ENCODE results near the gene SETD6.
A peak's percentile ranks its signal among the peaks of the same experiment; 100 is the strongest.
"Not testable (repeated sequence)": the region's sequence is repeated elsewhere in the genome, so short reads cannot be mapped to it uniquely, and the experiment has no call there.

Gene SETD6

GRCh38 chr16:58490065-58490464 lies 25.3 kb upstream of the SETD6 start:
- H3K79me2 ChIP-seq (ENCODE audit: low read length) = no peaks in the 10 kb centered on the region
- H3K27ac ChIP-seq (ENCODE audit: low read length) = no peak overlapping the region
- H3K36me3 ChIP-seq (replicated peaks; ENCODE audit: low read depth, low read length) = no peaks in the 10 kb centered on the region
- no peak overlapping the region for H2AFZ ChIP-seq (ENCODE audit: low read depth, low read length)
- no peak overlapping the region for H3K4me2 ChIP-seq (ENCODE audit: low read length)
- H3K4me1 ChIP-seq (ENCODE audit: low read length) = peaks cover 4% of the 10 kb centered on the region
- no peak overlapping the region for H3K4me3 ChIP-seq (ENCODE audit: low read length)
- peaks cover 5% of the 10 kb centered on the region; the same call in 1 of the 2 replicates for H3K27me3 ChIP-seq (ENCODE audit: low read depth, low read length)
- H4K20me1 ChIP-seq (ENCODE audit: insufficient read depth, low read length) = no peaks in the 10 kb centered on the region
- no peak for TF ChIP-seq EZH2phosphoT487 (IDR thresholded peaks at IDR 0.05; ENCODE audit: low read depth)
- TF ChIP-seq, protein P1, sequence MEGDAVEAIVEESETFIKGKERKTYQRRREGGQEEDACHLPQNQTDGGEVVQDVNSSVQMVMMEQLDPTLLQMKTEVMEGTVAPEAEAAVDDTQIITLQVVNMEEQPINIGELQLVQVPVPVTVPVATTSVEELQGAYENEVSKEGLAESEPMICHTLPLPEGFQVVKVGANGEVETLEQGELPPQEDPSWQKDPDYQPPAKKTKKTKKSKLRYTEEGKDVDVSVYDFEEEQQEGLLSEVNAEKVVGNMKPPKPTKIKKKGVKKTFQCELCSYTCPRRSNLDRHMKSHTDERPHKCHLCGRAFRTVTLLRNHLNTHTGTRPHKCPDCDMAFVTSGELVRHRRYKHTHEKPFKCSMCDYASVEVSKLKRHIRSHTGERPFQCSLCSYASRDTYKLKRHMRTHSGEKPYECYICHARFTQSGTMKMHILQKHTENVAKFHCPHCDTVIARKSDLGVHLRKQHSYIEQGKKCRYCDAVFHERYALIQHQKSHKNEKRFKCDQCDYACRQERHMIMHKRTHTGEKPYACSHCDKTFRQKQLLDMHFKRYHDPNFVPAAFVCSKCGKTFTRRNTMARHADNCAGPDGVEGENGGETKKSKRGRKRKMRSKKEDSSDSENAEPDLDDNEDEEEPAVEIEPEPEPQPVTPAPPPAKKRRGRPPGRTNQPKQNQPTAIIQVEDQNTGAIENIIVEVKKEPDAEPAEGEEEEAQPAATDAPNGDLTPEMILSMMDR (IDR thresholded peaks at IDR 0.05; ENCODE audit: low read depth, low read length) = no peak
- no peaks in the 10 kb centered on the region for H3K9me3 ChIP-seq (ENCODE audit: insufficient read depth, low read length)
- H3K9ac ChIP-seq (ENCODE audit: low read length) = no peak overlapping the region

GRCh38 chr16:58490539-58490938 lies 24.8 kb upstream of the SETD6 start:
- H3K27ac ChIP-seq (ENCODE audit: low read length); H3K9ac ChIP-seq (ENCODE audit: low read length); H3K4me1 ChIP-seq (ENCODE audit: low read length); H3K9me3 ChIP-seq (ENCODE audit: insufficient read depth, low read length); H3K4me2 ChIP-seq (ENCODE audit: low read length); H2AFZ ChIP-seq (ENCODE audit: low read depth, low read length); H4K20me1 ChIP-seq (ENCODE audit: insufficient read depth, low read length); H3K27me3 ChIP-seq (ENCODE audit: low read depth, low read length); H3K79me2 ChIP-seq (ENCODE audit: low read length); H3K4me3 ChIP-seq (ENCODE audit: low read length); H3K36me3 ChIP-seq (replicated peaks; ENCODE audit: low read depth, low read length): not testable (repeated sequence)

DNA sequence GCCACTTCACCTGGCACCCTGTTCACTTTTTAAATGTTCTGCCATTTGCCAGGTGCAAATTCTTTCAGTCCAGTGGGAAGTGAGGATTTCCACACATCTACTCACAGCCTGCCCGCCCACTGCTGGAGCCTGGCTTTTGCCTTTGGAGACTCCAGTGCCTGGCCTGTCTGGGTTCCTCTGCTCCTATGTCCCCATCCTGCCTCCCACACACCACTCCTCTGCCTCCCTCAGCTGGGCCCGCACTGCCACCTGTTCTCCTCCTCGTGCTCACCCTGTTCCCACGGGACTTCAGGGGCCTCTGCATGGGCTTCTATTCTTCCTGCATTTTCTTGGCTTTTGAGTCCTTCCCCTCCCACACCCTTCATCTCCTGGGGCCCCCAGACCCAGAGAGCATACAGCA lies 23.3 kb upstream of the SETD6 start:
- Histone ChIP-seq H3K9me3 (ENCODE audit: insufficient read depth, low read length) (no peaks in the 10 kb centered on the region), H3K4me2 (ENCODE audit: low read length) (no peak overlapping the region), H2AFZ (ENCODE audit: low read depth, low read length) (no peak overlapping the region), H3K4me3 (ENCODE audit: low read length) (no peak overlapping the region), H3K36me3 (replicated peaks; ENCODE audit: low read depth, low read length) (no peaks in the 10 kb centered on the region), H3K9ac (ENCODE audit: low read length) (no peak overlapping the region), H4K20me1 (ENCODE audit: insufficient read depth, low read length) (no peaks in the 10 kb centered on the region), H3K27ac (ENCODE audit: low read length) (no peak overlapping the region), H3K27me3 (ENCODE audit: low read depth, low read length) (peaks cover 5% of the 10 kb centered on the region; the same call in 1 of the 2 replicates), H3K4me1 (ENCODE audit: low read length) (peaks cover 16% of the 10 kb centered on the region), H3K79me2 (ENCODE audit: low read length) (no peaks in the 10 kb centered on the region)
- TF ChIP-seq, protein P1 (IDR thresholded peaks at IDR 0.05; ENCODE audit: low read depth, low read length) = no peak
- no peak for TF ChIP-seq EZH2phosphoT487 (IDR thresholded peaks at IDR 0.05; ENCODE audit: low read depth)

DNA sequence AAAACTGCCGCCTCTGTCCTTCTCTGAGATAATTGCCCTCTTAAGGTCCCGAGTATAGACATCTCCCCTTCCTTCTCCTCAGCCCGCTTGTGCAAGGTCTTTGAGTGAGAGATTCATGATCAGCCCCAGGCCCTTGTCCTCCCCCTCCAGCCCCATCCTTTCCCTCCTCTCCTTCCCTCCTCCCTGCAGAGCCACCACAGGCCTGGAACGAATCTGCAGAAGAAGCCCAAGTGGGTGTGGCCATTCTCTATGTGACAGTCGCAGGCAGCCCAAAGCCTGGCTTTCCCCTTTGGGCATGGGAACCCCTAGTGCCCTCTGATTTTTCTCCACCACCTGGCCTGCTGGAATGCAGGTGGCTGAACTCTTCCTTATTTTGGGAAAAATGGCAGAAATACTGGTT lies 22.6 kb upstream of the SETD6 start:
- H3K9me3 ChIP-seq (ENCODE audit: insufficient read depth, low read length) = no peaks in the 10 kb centered on the region
- TF ChIP-seq, protein P1 (IDR thresholded peaks at IDR 0.05; ENCODE audit: low read depth, low read length) = no peak
- TF ChIP-seq EZH2phosphoT487 (IDR thresholded peaks at IDR 0.05; ENCODE audit: low read depth) = no peak
- 0 out of 2 replicates have a peak overlapping the region, but pooled peaks have one; percentile 21 for H2AFZ ChIP-seq (ENCODE audit: low read depth, low read length)
- H3K27ac ChIP-seq (ENCODE audit: low read length) = no peak overlapping the region
- H3K36me3 ChIP-seq (replicated peaks; ENCODE audit: low read depth, low read length) = no peaks in the 10 kb centered on the region
- H3K79me2 ChIP-seq (ENCODE audit: low read length) = no peaks in the 10 kb centered on the region
- no peaks in the 10 kb centered on the region for H4K20me1 ChIP-seq (ENCODE audit: insufficient read depth, low read length)
- H3K4me1 ChIP-seq (ENCODE audit: low read length) = peaks cover 21% of the 10 kb centered on the region
- no peak overlapping the region for H3K9ac ChIP-seq (ENCODE audit: low read length)
- H3K27me3 ChIP-seq (ENCODE audit: low read depth, low read length) = peaks cover 5% of the 10 kb centered on the region; the same call in 1 of the 2 replicates
- H3K4me3 ChIP-seq (ENCODE audit: low read length) = no peak overlapping the region
- H3K4me2 ChIP-seq (ENCODE audit: low read length) = no peak overlapping the region
